NCI-H2171 (cell line): Measurements from ENCODE around the gene NR2F1-AS1.
"Not testable (repeated sequence)": the region's sequence is repeated elsewhere in the genome, so short reads cannot be mapped to it uniquely, and the experiment has no call there.

Experiments used
- DNase-seq: peaks from one replicate; lab custom pipeline; 2025; lab: John Stamatoyannopoulos, UW

The NR2F1-AS1 gene

GRCh38 chr5:93430118-93430517 is 150.9 kb downstream of the NR2F1-AS1 start:
- DNase-seq: no peak

- no peak for DNase-seq
These were observed 152.2 kb downstream of the NR2F1-AS1 start for GRCh38 chr5:93428868-93429267.

DNA sequence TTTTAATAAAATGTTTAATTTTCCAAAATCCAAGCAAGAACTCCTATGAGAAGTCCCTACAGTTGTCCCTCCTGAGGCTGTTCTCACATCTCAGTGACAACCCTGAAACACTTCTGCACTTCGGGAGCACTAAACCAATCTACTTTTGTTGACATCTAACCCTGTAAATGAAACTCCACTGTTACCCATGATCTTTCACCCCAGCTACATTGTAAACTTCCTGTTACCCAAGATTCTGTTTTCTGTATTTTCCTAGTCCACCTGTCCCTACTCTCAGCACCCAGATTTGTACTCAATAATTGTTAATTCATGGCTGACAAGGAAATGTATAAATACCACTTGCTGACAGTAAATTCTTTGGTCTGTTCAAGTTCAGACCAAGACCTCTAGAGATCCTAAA is 153.7 kb downstream of the NR2F1-AS1 start:
- no peak for DNase-seq

DNA sequence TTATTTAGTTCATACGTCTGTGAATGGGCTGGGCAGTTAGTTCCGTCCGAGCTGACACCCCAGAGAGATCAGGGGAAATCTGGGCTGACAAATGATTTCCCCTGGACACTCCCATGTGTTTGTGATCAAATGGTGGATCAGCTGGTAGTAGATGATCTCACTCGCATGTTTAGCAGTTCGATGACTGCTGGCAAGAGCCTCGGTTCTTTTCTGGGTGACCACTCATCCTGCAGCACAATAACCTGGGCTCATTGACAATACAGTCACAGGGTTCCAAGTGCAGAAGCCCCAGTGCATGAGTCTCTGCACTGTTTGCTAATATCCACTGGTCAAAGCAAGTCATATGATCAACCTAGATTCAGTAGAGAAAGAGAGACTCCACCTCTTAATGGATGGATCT is 155.9 kb downstream of the NR2F1-AS1 start:
- DNase-seq: no peak

GRCh38 chr5:93423300-93423699 is 157.7 kb downstream of the NR2F1-AS1 start:
- no peak for DNase-seq

GRCh38 chr5:93422652-93423280 is 158.3 kb downstream of the NR2F1-AS1 start:
- DNase-seq: peak; percentile 53

- DNase-seq: peak; percentile 12
These were observed 159.0 kb downstream of the NR2F1-AS1 start for GRCh38 chr5:93421987-93422401.

- no peak for DNase-seq
These were observed 159.6 kb downstream of the NR2F1-AS1 start for GRCh38 chr5:93421468-93421867.

GRCh38 chr5:93417490-93417889 is 163.5 kb downstream of the NR2F1-AS1 start:
- DNase-seq: no peak

DNA sequence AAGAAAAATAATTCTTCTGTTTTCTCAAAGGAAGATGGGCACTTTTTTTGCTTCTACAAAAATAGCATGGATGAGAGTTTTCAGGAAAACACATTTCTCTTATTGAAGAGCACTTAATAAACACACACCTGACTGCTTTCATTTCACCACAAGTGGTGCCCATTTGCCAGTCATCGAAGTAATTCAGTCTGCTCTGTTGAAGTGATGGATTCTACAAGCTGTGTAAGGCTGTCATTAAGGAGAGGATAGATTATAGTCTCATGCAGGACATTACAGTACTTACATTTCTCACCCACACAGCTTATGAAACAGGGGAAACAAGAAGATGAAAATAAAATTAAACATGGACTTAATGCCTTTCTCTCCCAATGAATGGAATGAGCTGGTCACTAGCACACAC is 165.2 kb downstream of the NR2F1-AS1 start:
- DNase-seq: no peak

DNA sequence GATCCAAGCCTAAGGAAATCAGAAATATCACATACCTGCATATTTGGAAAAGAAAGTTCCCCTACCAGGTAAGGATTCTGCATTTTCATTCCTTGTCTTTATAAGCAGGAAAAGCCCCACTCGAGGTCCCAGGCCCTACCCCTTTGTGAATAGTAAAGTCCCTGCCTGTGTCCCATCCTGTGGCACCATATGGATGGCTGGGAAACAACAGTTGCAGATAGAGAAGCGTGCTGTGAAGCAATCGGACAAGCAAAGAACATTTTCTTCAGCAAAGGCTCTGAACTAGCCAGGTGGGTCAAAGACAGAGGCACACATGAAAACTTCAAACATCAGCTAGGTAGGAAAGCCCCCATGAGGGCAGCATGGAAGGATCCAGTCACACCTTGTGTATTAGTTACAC is 169.3 kb downstream of the NR2F1-AS1 start:
- no peak for DNase-seq

DNA sequence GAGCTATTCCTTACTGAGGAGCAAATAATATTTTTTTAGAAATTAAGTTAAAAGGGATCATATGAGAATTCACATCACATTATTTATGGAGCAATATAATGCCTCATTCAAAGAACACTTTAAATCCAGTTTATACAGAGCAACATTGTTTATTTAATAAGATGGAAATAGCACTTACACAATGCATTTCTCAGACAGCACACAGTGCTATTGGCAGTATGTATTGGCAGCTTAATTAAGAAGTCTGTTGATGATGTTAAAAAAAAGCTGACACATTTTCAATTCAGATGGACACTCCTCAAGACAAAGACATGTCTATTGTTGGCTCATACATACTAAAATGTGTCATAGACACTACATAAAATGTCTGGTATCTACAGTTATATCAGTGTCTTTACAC is 171.3 kb downstream of the NR2F1-AS1 start:
- DNase-seq: no peak

DNA sequence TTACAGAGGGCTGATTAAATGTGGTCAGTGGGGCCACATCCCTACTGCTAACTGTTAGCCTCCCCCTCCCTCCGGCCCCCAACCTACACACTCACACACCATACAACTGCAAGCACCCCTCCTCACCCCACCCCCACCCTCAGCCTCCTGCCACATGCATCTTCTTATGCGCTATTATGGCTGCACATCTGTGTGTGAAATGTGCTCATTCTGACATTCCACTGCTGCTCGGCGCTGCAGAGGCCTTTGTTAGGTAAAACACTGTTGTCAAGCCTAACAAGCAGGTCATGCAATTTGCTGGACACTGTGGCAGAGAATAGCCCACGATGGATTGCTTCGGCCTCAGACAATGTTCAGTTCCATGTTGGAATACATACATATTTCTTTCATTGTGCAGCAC is 173.6 kb downstream of the NR2F1-AS1 start:
- DNase-seq: no peak

- DNase-seq: no peak
These were observed 174.0 kb downstream of the NR2F1-AS1 start for GRCh38 chr5:93406971-93407401.

- DNase-seq: no peak
These were observed 176.8 kb downstream of the NR2F1-AS1 start for GRCh38 chr5:93404246-93404645.

GRCh38 chr5:93403141-93403928 is 177.7 kb downstream of the NR2F1-AS1 start:
- DNase-seq: no peak

DNA sequence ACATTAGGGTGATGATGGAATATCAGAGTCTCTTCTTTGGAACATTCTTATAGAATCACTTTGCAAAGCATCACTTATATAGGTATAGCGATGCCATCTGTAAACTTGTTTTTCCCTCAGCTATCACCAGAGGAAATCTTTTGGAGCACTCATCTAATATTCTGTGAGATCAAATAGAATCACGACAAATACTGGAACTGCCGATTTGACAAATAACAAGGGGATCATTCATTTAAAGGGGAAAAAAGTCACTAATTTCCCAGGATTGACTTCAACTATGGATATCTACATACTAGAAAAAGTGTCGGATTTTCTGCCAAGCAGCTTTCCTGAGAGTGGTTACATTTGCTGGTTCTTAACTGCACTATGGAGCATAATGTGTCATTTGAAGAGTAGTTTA is 178.6 kb downstream of the NR2F1-AS1 start:
- no peak for DNase-seq

- DNase-seq: no peak
These were observed 179.3 kb downstream of the NR2F1-AS1 start for GRCh38 chr5:93401634-93402213.

- no peak for DNase-seq
These were observed 181.3 kb downstream of the NR2F1-AS1 start for GRCh38 chr5:93399675-93400074.

GRCh38 chr5:93395971-93396379 is 185.0 kb downstream of the NR2F1-AS1 start:
- DNase-seq: no peak

DNA sequence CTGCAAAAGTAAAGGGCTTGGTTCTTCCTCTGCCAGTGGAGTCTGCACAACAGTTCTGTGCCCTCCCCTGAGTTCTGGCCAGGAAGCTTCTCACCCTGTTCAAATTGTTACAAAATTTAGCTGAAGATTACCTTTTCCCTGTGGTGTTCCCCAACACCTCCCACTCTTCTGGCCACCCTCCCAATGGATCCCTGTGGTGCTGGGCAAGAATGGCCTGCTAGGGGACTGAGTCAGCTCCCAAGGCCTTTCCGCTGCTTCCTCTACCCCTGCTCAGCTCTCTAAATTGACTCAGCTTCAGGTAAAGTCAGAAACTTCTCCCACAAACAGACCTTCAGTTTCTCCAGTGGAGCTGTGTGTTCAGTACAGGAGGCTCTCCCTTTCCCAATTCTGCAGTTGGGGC is 186.0 kb downstream of the NR2F1-AS1 start:
- no peak for DNase-seq

DNA sequence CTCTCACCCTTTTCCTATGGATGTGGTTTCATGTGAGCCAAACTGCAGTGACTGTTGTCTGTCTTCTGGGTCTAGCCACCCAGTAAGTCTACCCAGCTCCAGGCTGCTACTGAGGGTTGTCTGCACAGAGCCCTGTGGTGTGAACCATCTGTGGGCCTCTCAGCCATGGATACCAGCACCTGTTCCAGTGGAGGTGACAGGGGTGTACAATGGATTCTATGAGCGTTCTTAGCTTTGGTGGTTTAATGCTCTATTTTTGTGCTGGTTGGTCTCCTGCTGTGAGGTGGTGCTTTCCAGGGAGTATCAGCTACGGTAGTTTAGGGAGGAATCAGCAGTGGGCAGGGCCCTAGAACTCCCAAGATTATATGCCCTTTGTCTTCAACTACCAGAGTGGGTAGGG is 186.7 kb downstream of the NR2F1-AS1 start:
- DNase-seq: no peak

- DNase-seq: not testable (repeated sequence)
These were observed 189.8 kb downstream of the NR2F1-AS1 start for GRCh38 chr5:93391169-93391568.
